Activated CD4-positive, alpha-beta T cell treated with anti-CD3 and anti-CD28 coated beads, Interleukin-2, amount 10 ng/mL, durations not matched to agents 24 days and 14 days (primary cell): ENCODE measurements around the gene COL9A2. TPM values are rescaled to one million over a fixed set of nuclear protein-coding genes. Genes with fewer than 3 reads are reported as not detected.

Experiments used
- DNase-seq: peaks from one replicate; pipeline ENCODE4 v3.0.0; 2022
- H3K27ac Mint-ChIP-seq: one replicate; pipeline ENCODE4 v1.8.0; 2022; ENCODE audit warnings: mild to moderate bottlenecking, mixed read lengths
- H3K27me3 Mint-ChIP-seq: one replicate; pipeline ENCODE4 v1.8.0; 2022; ENCODE audit warnings: mixed read lengths
- H3K36me3 Mint-ChIP-seq: one replicate; pipeline ENCODE4 v1.8.0; 2022; ENCODE audit warnings: low read depth, mild to moderate bottlenecking, mixed read lengths
- H3K4me1 Mint-ChIP-seq: one replicate; pipeline ENCODE4 v1.8.0; 2021; ENCODE audit warnings: mixed read lengths
- H3K4me3 Mint-ChIP-seq: one replicate; pipeline ENCODE4 v1.8.0; 2022; ENCODE audit warnings: mild to moderate bottlenecking, moderate library complexity, mixed read lengths
- H3K9me3 Mint-ChIP-seq: one replicate; pipeline ENCODE4 v1.8.0; 2021; ENCODE audit warnings: mixed read lengths
- intact Hi-C: fragments of 100-400 bp; cut with micrococcal nuclease; formaldehyde crosslinking; loops from one replicate; pipeline ENCODE4 v1.15.1; 2023
- total RNA-seq: library from RNA; stranded (reverse); gene quantifications from 2 replicates; pipeline ENCODE4 v1.2.3, GENCODE V29; 2022

Gene COL9A2
- total RNA-seq, 1 donor from 2014 or later = 14.5 TPM

DNA sequence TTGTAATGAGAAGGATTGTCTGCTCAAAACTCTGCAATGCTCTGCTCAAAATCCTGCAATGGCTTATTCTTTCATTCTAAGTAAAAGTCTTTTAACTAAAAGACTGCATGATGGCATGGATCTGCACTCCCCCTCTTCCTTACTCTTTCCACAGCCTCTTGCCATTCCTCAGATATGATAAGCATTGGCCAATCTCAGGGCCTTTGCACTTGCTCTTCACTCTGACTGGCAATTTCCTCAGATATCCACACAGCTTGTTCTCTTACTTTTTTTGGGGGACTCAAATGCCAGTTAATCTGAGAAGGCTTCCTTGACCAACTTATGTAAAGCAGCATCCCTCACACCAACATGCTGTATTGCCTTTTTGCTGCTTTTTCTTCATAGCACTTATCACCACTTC lies 61.9 kb downstream of the COL9A2 start:
- intact Hi-C loops = loop anchor here (5.0 kb wide), 2 partner anchors 33 to 117 kb away; partner anchors contain the start of gene SMAP2
- no peak overlapping the region for H3K27ac Mint-ChIP-seq

DNA sequence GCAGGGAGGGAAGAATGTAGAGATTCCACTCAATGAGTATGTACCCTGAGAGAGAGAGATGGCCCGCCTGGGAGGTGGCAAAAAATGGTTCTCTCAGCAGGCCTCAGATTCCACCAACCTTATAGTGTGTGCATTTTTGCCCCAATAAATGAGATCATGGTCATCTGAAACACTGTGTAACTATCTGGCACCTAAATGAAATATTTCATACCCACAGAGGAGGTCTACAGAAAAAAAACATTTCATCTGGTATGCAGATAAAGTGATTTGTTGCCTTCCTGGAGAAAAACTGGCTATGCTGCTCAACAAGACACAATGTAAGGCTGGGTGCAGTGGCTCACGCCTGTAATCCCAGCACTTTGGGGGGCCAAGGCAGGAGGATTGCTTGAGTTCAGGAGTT lies 64.5 kb downstream of the COL9A2 start:
- intact Hi-C loops = no loop called here
- H3K4me3 Mint-ChIP-seq = no peak overlapping the region
- H3K4me1 Mint-ChIP-seq = peaks cover 15% of the 10 kb centered on the region
- H3K27me3 Mint-ChIP-seq = no peaks in the 10 kb centered on the region
- H3K36me3 Mint-ChIP-seq = no peaks in the 10 kb centered on the region
- no peak for DNase-seq
- no peaks in the 10 kb centered on the region for H3K9me3 Mint-ChIP-seq
- H3K27ac Mint-ChIP-seq = no peak overlapping the region

More for the DNA sequence above, 61.9 kb downstream of the COL9A2 start:
- no peak overlapping the region for H3K4me3 Mint-ChIP-seq
- no peak for DNase-seq
- H3K27me3 Mint-ChIP-seq = no peaks in the 10 kb centered on the region
- H3K9me3 Mint-ChIP-seq = no peaks in the 10 kb centered on the region
- H3K4me1 Mint-ChIP-seq = peaks cover 23% of the 10 kb centered on the region
- peaks cover 11% of the 10 kb centered on the region for H3K36me3 Mint-ChIP-seq

DNA sequence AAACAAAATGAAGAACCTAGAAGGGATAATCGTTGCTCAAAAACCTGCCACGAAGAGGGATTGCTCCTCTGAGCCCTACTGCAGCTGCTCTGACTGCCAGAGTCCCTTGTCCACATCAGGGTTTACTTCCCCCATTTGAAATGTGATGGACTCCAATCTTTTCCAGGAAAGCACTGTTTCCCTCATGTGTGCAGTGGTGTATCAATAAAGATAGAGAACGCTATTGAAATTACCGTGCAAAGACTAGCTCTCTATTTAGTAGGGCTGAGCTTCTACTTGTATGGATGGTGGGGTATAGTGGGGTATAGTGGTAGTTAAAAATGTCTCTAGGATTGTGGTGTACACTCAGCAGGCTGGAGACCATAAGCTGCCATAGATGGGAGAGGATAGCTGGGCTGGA lies 65.6 kb downstream of the COL9A2 start:
- intact Hi-C loops = no loop called here
- Mint-ChIP-seq H3K27ac (no peak overlapping the region), H3K4me3 (no peak overlapping the region), H3K4me1 (peaks cover 15% of the 10 kb centered on the region), H3K27me3 (no peaks in the 10 kb centered on the region), H3K36me3 (no peaks in the 10 kb centered on the region), H3K9me3 (no peaks in the 10 kb centered on the region)
- no peak for DNase-seq

Other genes starting within 250 kb of the COL9A2 start
- gene PPT1, start 220.0 kb downstream of the COL9A2 start, total RNA-seq = 99.0 and 102 TPM in 2 replicates
- 21.2 TPM in 2 replicates for gene RLF, start 155.9 kb downstream of the COL9A2 start, total RNA-seq
- gene TMCO2, start 69.3 kb downstream of the COL9A2 start, total RNA-seq = not detected in 2 replicates
- 50.4 and 50.8 TPM in 2 replicates for gene ZMPSTE24, start 59.0 kb downstream of the COL9A2 start, total RNA-seq
- 156 and 157 TPM in 2 replicates for gene SMAP2, start 56.4 kb upstream of the COL9A2 start, total RNA-seq
- gene ZFP69B, start 133.2 kb upstream of the COL9A2 start, total RNA-seq = 5.5 and 6.3 TPM in 2 replicates
- gene ZFP69, start 160.0 kb upstream of the COL9A2 start, total RNA-seq = 3.1 and 3.9 TPM in 2 replicates
- gene EXO5, start 191.5 kb upstream of the COL9A2 start, total RNA-seq = 17.2 and 18.0 TPM in 2 replicates
- gene ZNF684, start 214.4 kb upstream of the COL9A2 start, total RNA-seq = 4.7 and 4.9 TPM in 2 replicates